Activated naive CD8-positive, alpha-beta T cell treated with anti-CD3 and anti-CD28 coated beads, Interleukin-2, amount 10 ng/mL, durations not matched to agents 7 days and 5 days (primary cell): Measurements from ENCODE around the gene KRT4. TPM values are rescaled to one million over a fixed set of nuclear protein-coding genes. Genes with fewer than 3 reads are reported as not detected.
A peak's percentile ranks its signal among the peaks of the same experiment; 100 is the strongest.
"Not testable (repeated sequence)": the region's sequence is repeated elsewhere in the genome, so short reads cannot be mapped to it uniquely, and the experiment has no call there.

Experiments used
- ATAC-seq: fragments of 150-1000 bp; cut with Tn5 transposase; one replicate; pipeline ENCODE4 v1.10.0; 2021; ENCODE audit warnings: low read depth, moderate library complexity
- POLR2A ChIA-PET: fragments of 350-600 bp; sonication (Branson Sonifier 250); formaldehyde crosslinking; loops from one replicate; lab custom pipeline; 2021; ENCODE audit warnings: antibody characterized with exemption; lab: Charles Lee
- DNase-seq: peaks from one replicate; pipeline ENCODE4 v3.0.0; 2021
- H3K27ac Mint-ChIP-seq: one replicate; pipeline ENCODE4 v1.8.0; 2022; ENCODE audit warnings: mild to moderate bottlenecking, mixed read lengths
- H3K27me3 Mint-ChIP-seq: one replicate; pipeline ENCODE4 v1.8.0; 2022; ENCODE audit warnings: mild to moderate bottlenecking, moderate library complexity, mixed read lengths
- H3K36me3 Mint-ChIP-seq: one replicate; pipeline ENCODE4 v1.8.0; 2021; ENCODE audit warnings: mild to moderate bottlenecking, mixed read lengths
- H3K4me1 Mint-ChIP-seq: one replicate; pipeline ENCODE4 v1.8.0; 2021; ENCODE audit warnings: mixed read lengths
- H3K4me3 Mint-ChIP-seq: one replicate; pipeline ENCODE4 v1.8.0; 2022; ENCODE audit warnings: mild to moderate bottlenecking, moderate library complexity, mixed read lengths
- H3K9me3 Mint-ChIP-seq: one replicate; pipeline ENCODE4 v1.8.0; 2021; ENCODE audit warnings: mixed read lengths
- total RNA-seq, 2 experiments: library from RNA; stranded (reverse); gene quantifications; one replicate each; pipeline ENCODE4 v1.2.3, GENCODE V29; 2021

The KRT4 gene
- not detected for total RNA-seq

GRCh38 chr12:52813885-52814709 lies at the start of gene KRT4:
TSS of gene KRT4 (minus strand) at chr12:52814116. CDS start at chr12:52814058, 58 bp downstream.
- H3K36me3 Mint-ChIP-seq: no peaks in the 10 kb centered on the region
- H3K4me3 Mint-ChIP-seq: no peak within 1 kb of the TSS
- H3K27me3 Mint-ChIP-seq: no peaks in the 10 kb centered on the region
- no peak for ATAC-seq
- H3K27ac Mint-ChIP-seq: no peak within 1 kb of the TSS
- peaks cover 8% of the 10 kb centered on the region for H3K4me1 Mint-ChIP-seq
- no peaks in the 10 kb centered on the region for H3K9me3 Mint-ChIP-seq
- POLR2A ChIA-PET: no interaction called here
- DNase-seq: no peak

- ATAC-seq (no peak), DNase-seq (no peak)
- Mint-ChIP-seq H3K4me1 (peaks cover 3% of the 10 kb centered on the region), H3K4me3 (no peak overlapping the region), H3K9me3 (no peaks in the 10 kb centered on the region), H3K27me3 (no peaks in the 10 kb centered on the region), H3K27ac (no peak overlapping the region), H3K36me3 (no peaks in the 10 kb centered on the region)
- POLR2A ChIA-PET: no interaction called here
These were observed 48.1 kb upstream of the KRT4 start for GRCh38 chr12:52862023-52862422.

DNA sequence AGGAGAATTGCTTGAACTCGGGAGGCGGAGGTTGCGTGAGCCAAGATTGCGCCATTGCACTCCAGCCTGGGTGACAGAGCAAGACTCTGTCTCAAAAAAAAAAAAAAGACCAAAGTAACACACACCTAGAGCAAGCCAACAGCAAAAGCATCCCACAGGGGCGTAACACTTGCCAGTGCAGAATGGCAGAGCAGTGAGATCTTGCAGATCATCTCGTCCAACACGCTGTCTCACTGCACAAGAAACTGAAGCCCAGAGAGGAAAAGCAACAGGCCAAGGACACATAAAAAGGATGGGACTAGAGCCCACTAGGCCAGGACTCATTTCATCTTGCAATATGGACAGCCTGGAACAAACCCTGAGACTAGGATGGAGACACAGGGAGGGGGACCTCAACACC lies 47.6 kb upstream of the KRT4 start:
- POLR2A ChIA-PET: no interaction called here
- peaks cover 2% of the 10 kb centered on the region for H3K4me1 Mint-ChIP-seq
- H3K4me3 Mint-ChIP-seq: no peak overlapping the region
- no peaks in the 10 kb centered on the region for H3K27me3 Mint-ChIP-seq
- no peak overlapping the region for H3K27ac Mint-ChIP-seq
- no peak for DNase-seq
- ATAC-seq: no peak
- no peaks in the 10 kb centered on the region for H3K9me3 Mint-ChIP-seq
- H3K36me3 Mint-ChIP-seq: no peaks in the 10 kb centered on the region

DNA sequence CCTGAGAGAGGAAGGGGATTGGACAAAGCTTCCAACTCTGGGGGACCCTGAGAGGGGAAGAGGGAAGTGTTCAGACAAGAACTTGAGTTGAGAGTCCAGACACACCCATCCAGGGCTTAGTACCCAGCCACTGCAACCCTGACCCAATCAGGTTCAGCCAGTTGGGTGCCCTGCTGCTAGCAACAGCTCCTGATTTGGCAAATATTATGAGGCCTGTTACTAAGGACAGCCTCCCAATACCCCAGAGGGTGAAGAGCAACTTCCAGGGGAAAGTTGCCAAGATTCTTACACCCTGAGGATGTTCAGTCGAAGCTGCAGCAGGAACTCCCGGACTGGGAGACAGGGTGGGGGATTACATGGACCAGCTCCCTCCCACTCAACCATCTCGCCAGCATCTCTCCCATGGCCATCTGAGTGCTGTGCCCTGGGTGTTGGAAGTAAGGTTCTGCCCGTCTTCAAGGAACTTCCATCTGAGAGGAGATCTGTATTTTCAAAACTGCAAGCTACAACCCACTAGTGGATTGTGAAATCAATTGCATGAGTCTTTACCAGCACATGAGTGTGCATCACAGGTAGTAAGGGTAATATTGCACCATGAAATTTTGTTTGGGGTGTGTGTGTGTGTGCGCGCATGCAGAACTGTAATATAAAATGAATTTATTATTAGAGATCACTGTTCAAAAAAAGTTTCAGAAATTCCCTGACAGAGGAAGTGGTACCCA lies 46.3 kb upstream of the KRT4 start:
- Mint-ChIP-seq H3K4me3 (no peak overlapping the region), H3K36me3 (no peaks in the 10 kb centered on the region), H3K27ac (no peak overlapping the region), H3K4me1 (peaks cover 2% of the 10 kb centered on the region), H3K9me3 (peaks cover 3% of the 10 kb centered on the region), H3K27me3 (peaks cover 5% of the 10 kb centered on the region)
- ATAC-seq: no peak
- no peak for DNase-seq
- POLR2A ChIA-PET: no interaction called here

DNA sequence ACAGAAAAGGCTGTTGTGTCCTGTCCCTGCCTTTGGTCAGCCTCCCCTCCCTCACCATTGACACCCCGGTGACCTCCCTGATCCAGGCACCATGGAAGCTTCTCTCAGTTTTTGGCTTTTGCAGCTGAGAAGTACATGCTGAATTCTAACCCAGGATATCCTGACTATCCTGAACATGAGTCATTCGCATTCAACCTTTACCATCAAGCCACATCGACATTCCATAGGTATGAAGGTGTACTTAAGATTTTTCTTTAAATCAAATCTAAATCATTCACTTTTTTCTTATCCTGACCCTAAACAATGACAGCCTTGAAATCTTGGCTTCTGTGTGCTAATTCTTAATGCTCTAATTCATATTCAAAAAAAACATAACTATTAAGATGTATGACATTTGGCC lies 43.6 kb upstream of the KRT4 start:
- Mint-ChIP-seq H3K36me3 (no peaks in the 10 kb centered on the region), H3K27me3 (peaks cover 13% of the 10 kb centered on the region), H3K4me3 (no peak overlapping the region), H3K4me1 (peaks cover 2% of the 10 kb centered on the region), H3K27ac (no peak overlapping the region), H3K9me3 (peaks cover 4% of the 10 kb centered on the region)
- no peak for ATAC-seq
- POLR2A ChIA-PET: no interaction called here
- DNase-seq: no peak

GRCh38 chr12:52856787-52857186 lies 42.9 kb upstream of the KRT4 start:
- H3K27me3 Mint-ChIP-seq: peaks cover 17% of the 10 kb centered on the region
- no peaks in the 10 kb centered on the region for H3K36me3 Mint-ChIP-seq
- peaks cover 4% of the 10 kb centered on the region for H3K9me3 Mint-ChIP-seq
- H3K4me3 Mint-ChIP-seq: no peak overlapping the region
- no peak for ATAC-seq
- POLR2A ChIA-PET: no interaction called here
- DNase-seq: no peak
- peaks cover 2% of the 10 kb centered on the region for H3K4me1 Mint-ChIP-seq
- no peak overlapping the region for H3K27ac Mint-ChIP-seq

GRCh38 chr12:52856077-52856476 lies 42.2 kb upstream of the KRT4 start:
- H3K27me3 Mint-ChIP-seq: peaks cover 18% of the 10 kb centered on the region
- H3K9me3 Mint-ChIP-seq, POLR2A ChIA-PET, ATAC-seq, H3K27ac Mint-ChIP-seq, H3K36me3 Mint-ChIP-seq, H3K4me1 Mint-ChIP-seq, H3K4me3 Mint-ChIP-seq, DNase-seq: not testable (repeated sequence)

DNA sequence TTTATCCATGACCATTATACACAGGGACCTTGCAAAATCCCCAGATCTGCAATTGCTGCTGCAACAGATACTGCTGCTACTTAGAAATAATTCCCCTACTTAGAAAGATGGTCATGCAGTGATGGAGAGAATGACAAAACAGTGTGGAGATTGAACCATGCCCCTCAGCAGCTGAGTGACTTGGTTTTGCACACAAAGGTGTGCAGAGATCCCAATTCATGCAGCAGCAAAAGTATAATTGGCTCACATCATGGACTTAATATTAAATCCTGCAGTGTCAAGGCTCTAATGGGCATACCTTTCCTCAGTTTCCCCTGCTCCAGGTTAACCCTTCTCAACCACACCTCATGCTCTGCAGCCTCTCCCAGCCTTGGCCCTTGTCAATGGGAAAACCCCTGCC lies 37.9 kb upstream of the KRT4 start:
- ATAC-seq (no peak), DNase-seq (no peak)
- H3K4me3 Mint-ChIP-seq: no peak overlapping the region
- peaks cover 25% of the 10 kb centered on the region for H3K27me3 Mint-ChIP-seq
- H3K36me3 Mint-ChIP-seq: no peaks in the 10 kb centered on the region
- peaks cover 4% of the 10 kb centered on the region for H3K9me3 Mint-ChIP-seq
- POLR2A ChIA-PET: no interaction called here
- no peaks in the 10 kb centered on the region for H3K4me1 Mint-ChIP-seq
- no peak overlapping the region for H3K27ac Mint-ChIP-seq

DNA sequence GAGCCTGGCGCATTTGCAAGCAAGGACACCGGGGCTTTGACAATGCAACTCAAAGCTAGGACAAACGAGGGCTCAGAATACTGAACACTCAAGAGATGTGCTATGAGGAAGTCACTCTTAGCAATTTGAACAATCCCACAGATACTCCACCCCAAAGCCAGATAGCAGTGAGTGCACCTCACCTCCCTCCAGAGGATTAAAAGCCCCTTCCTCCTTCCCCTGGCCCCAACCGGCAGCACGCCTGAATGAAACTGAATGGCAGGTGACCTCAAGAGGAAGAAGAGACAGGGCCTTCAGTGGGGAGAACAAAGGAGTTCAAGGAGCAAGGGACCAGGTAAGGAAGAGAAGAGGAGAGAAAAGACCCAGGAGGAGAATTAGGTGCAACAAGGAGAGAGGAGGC lies 36.8 kb upstream of the KRT4 start:
- POLR2A ChIA-PET: no interaction called here
- peaks cover 24% of the 10 kb centered on the region for H3K27me3 Mint-ChIP-seq
- H3K27ac Mint-ChIP-seq: no peak overlapping the region
- peaks cover 3% of the 10 kb centered on the region for H3K9me3 Mint-ChIP-seq
- H3K4me3 Mint-ChIP-seq: no peak overlapping the region
- ATAC-seq (no peak), DNase-seq (no peak)
- no peaks in the 10 kb centered on the region for H3K4me1 Mint-ChIP-seq
- H3K36me3 Mint-ChIP-seq: no peaks in the 10 kb centered on the region

DNA sequence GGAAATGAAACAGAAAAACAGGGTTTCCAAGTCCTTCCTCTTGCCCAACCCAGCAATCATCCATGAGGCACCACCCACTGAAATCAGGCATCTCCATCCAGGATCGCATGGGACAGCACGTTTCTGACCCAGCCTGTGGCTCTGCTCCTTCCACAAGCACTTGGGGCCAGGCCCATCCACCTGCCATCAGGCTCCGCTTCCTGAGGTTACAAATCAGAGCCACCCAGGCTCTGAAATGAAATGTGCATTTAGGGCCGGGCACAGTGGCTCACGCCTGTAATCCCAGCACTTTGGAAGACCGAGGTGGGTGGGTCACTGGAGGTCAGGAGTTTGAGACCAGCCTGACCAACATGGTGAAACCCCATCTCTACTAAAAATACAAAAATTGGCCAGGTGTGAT lies 35.6 kb upstream of the KRT4 start:
- H3K27ac Mint-ChIP-seq: no peak overlapping the region
- H3K4me1 Mint-ChIP-seq: no peaks in the 10 kb centered on the region
- DNase-seq: no peak
- POLR2A ChIA-PET: no interaction called here
- H3K9me3 Mint-ChIP-seq: no peaks in the 10 kb centered on the region
- ATAC-seq: no peak
- peaks cover 17% of the 10 kb centered on the region for H3K27me3 Mint-ChIP-seq
- H3K4me3 Mint-ChIP-seq: no peak overlapping the region
- H3K36me3 Mint-ChIP-seq: no peaks in the 10 kb centered on the region

- Mint-ChIP-seq H3K9me3 (no peaks in the 10 kb centered on the region), H3K27ac (peak within 1 kb of the TSS; percentile 6), H3K4me1 (no peaks in the 10 kb centered on the region), H3K27me3 (peaks cover 15% of the 10 kb centered on the region), H3K36me3 (no peaks in the 10 kb centered on the region), H3K4me3 (no peak within 1 kb of the TSS)
- DNase-seq (no peak), ATAC-seq (no peak)
- POLR2A ChIA-PET: no interaction called here
These were observed 34.8 kb upstream of the KRT4 start, which contains the start of gene KRT78 for GRCh38 chr12:52848661-52849255. TSS of gene KRT78 (minus strand) at chr12:52848994. CDS start at chr12:52848930, 64 bp downstream.

- Mint-ChIP-seq H3K4me1 (peaks cover 2% of the 10 kb centered on the region), H3K4me3 (no peak overlapping the region), H3K36me3 (no peaks in the 10 kb centered on the region), H3K9me3 (no peaks in the 10 kb centered on the region), H3K27ac (no peak overlapping the region), H3K27me3 (peaks cover 14% of the 10 kb centered on the region)
- DNase-seq (no peak), ATAC-seq (no peak)
- POLR2A ChIA-PET: no interaction called here
These were observed 33.6 kb upstream of the KRT4 start for GRCh38 chr12:52847335-52848102.

- Mint-ChIP-seq H3K9me3 (no peaks in the 10 kb centered on the region), H3K27me3 (peaks cover 11% of the 10 kb centered on the region), H3K4me3 (no peak overlapping the region), H3K4me1 (peaks cover 8% of the 10 kb centered on the region), H3K36me3 (no peaks in the 10 kb centered on the region), H3K27ac (no peak overlapping the region)
- ATAC-seq (no peak), DNase-seq (no peak)
- POLR2A ChIA-PET: no interaction called here
These were observed 32.5 kb upstream of the KRT4 start for GRCh38 chr12:52846356-52846970.
